ENCODE measurements around the gene PTPRA. TPM values are rescaled to one million over a fixed set of nuclear protein-coding genes. Genes with fewer than 3 reads are reported as not detected.

Gene PTPRA
- total RNA-seq, 1 experiment from 2014 or later: 45.2 TPM

- WGBS (ENCODE audit: extremely low coverage, insufficient read length, low lambda C conversion rate): no CpG with 5 or more reads among the region's 33 CpGs
- Histone ChIP-seq H4K91ac (ENCODE audit: insufficient read length, low read depth, low read length) (no peak overlapping the region), H3K27me3 (ENCODE audit: insufficient read depth, low read length) (peaks cover 7% of the 10 kb centered on the region; the same call in 1 of the 2 replicates), H3K4ac (ENCODE audit: low read depth, low read length) (no peak overlapping the region), H3K56ac (ENCODE audit: insufficient read length, low read depth, low read length) (no peak overlapping the region), H3K4me2 (ENCODE audit: insufficient read depth, insufficient read length, low read length) (peak overlapping the region; percentile 83), H2BK12ac (ENCODE audit: insufficient read length, low read depth, low read length) (no peak overlapping the region), H4K8ac (replicated peaks; ENCODE audit: insufficient read length, low read depth, low read length) (no peak overlapping the region), H3K4me1 (ENCODE audit: insufficient read depth, low read length) (no peaks in the 10 kb centered on the region), H3K14ac (ENCODE audit: insufficient read depth, low read length) (no peak overlapping the region), H3K23ac (ENCODE audit: insufficient read length, low read depth, low read length) (no peak overlapping the region), H3K23me2 (ENCODE audit: insufficient read length, low read depth, low read length, poor library complexity, severe bottlenecking) (peaks cover 7% of the 10 kb centered on the region), H3K79me1 (ENCODE audit: insufficient read depth, low read depth, low read length, poor library complexity, severe bottlenecking) (no peaks in the 10 kb centered on the region), H4K5ac (ENCODE audit: insufficient read length, low read depth, low read length) (no peak overlapping the region), H3K9ac (ENCODE audit: extremely low read depth, insufficient read length, low read length) (peak overlapping the region; percentile 40), H3K27ac (ENCODE audit: insufficient read length, low read depth, low read length) (no peak overlapping the region), H4K20me1 (ENCODE audit: control insufficient read depth, insufficient read depth, insufficient read length) (no peaks in the 10 kb centered on the region), H3K79me2 (ENCODE audit: insufficient read depth, low read length) (no peaks in the 10 kb centered on the region), H2BK20ac (ENCODE audit: low read depth, low read length, poor library complexity, severe bottlenecking) (no peak overlapping the region), H3T11ph (ENCODE audit: low read length) (no peak overlapping the region), H2AK5ac (ENCODE audit: insufficient read length, low read length) (no peak overlapping the region), H2AFZ (ENCODE audit: low read length) (no peak overlapping the region), H2BK120ac (ENCODE audit: low read depth, low read length, poor library complexity, severe bottlenecking) (no peak overlapping the region), H2BK15ac (ENCODE audit: low read depth, low read length) (no peak overlapping the region), H3K9me3 (ENCODE audit: control insufficient read depth, low read depth, low read length) (no peaks in the 10 kb centered on the region), H3K18ac (ENCODE audit: insufficient read length, low read depth, low read length) (no peak overlapping the region), H2BK5ac (ENCODE audit: insufficient read length, low read length) (no peak overlapping the region)
- peak overlapping the region; percentile 80 for H3K4me3 Mint-ChIP-seq
- peaks cover 0 to 4% of the 10 kb centered on the region in 2 experiments; a peak in 1 of 5 replicates for H3K9me3 Mint-ChIP-seq
- TF ChIP-seq CTCF (conservative IDR thresholded peaks at IDR 0.05): no peak
- H3K4me1 Mint-ChIP-seq: peaks cover 4 to 10% of the 10 kb centered on the region in 2 experiments
- peaks cover 3 to 19% (median 17%) of the 10 kb centered on the region in 3 experiments for H3K36me3 Mint-ChIP-seq (ENCODE audit: insufficient read depth in 1 of 3, low read depth in 3 of 3)
- peaks cover 12% of the 10 kb centered on the region for H3K27me3 Mint-ChIP-seq (ENCODE audit: low read depth)
- DNase-seq: peak; percentile 61
- H3K27ac Mint-ChIP-seq: no peak overlapping the region; a peak in 1 of 7 replicates
These were observed 32.2 kb upstream of the PTPRA start for GRCh38 chr20:2840967-2841531.
